A549 treated with AZD2906 at 1 μM for 4 hours (cell line): ENCODE measurements around the gene TRAPPC12. TPM values are rescaled to one million over a fixed set of nuclear protein-coding genes. Genes with fewer than 3 reads are reported as not detected.

Source experiments
- total RNA-seq: library from RNA; stranded (reverse); fragments of 200-300 nt; extraction: Qiagen RNA extraction; gene quantifications from 5 replicates; pipeline ENCODE4 v1.2.3, GENCODE V29; 2022

TRAPPC12 gene
- 45.3 to 66.9 TPM (median 63.7 TPM) in 5 replicates for total RNA-seq

GRCh38 chr2:3379647-3380534, at the start of gene TRAPPC12:
TRAPPC12 (plus strand) TSS chr2:3379694; CDS start chr2:3387624, 7,930 bp downstream.

DNA sequence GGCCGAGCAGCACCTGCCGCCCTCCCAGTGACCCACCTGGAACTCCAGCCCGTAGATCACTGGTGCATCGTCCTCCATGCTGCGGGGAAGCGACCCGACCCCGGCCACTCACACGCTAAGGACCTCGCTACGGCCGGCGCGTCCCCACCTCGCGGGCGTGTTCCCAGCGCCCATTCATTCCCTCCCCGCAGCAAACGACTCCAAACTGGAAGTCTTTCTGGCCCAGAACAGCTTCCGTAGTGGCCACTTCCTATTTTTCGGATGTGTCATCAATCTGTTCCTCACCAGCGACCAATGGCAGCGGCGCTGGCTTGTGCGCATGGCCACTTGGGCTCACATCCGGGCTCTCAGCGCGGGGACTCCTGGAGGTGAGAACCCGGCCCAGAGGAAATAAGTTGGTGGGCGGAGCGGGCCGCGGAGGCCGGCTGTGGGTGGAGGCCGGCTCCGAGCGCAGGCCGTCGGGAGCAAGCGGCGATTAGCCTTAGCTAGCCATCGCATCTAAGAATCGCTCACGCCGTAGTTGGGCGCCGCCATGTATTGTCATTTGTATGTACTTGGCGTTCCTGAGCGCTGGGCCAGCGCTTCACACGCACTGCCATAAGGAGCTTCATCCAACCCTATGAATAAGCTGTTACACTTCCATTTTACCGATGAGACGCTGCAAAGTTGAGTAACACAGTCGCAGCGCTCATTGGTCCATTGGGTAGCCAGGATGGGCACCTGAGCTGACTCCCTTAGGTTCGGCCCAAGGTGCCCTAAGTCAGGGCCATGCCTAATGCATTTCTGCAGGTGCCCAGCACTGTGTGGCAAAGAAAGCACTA, 1.7 kb upstream of the TRAPPC12 start, which contains the start of gene EIPR1:
TSS of gene EIPR1 (minus strand) at position 207 of the 821 bp plus-strand sequence. CDS start at position 78, 129 bp downstream.

GRCh38 chr2:3519255-3520205, 140.0 kb downstream of the TRAPPC12 start, which contains the start of gene ADI1:
ADI1 (minus strand) TSS chr2:3519531; CDS start chr2:3519487, 44 bp downstream.

Other genes starting within 250 kb of the TRAPPC12 start
- gene EIPR1, start 1.9 kb upstream of the TRAPPC12 start, total RNA-seq = 39.8 to 42.2 TPM (median 41.1 TPM) in 5 replicates
- 47.6 to 61.4 TPM (median 56.1 TPM) in 5 replicates for gene ADI1, start 139.8 kb downstream of the TRAPPC12 start, total RNA-seq
- 46.0 to 61.0 TPM (median 47.7 TPM) in 5 replicates for gene RNASEH1, start 178.6 kb downstream of the TRAPPC12 start, total RNA-seq
- 2,893 to 4,333 TPM (median 3,014 TPM) in 5 replicates for gene RPS7, start 195.6 kb downstream of the TRAPPC12 start, total RNA-seq
- gene COLEC11, start 215.4 kb downstream of the TRAPPC12 start, total RNA-seq = 0.31 to 0.82 TPM (median 0.53 TPM) in 5 replicates